OCI-LY7 (cell line): ENCODE results near the gene CABP4. TPM values are rescaled to one million over a fixed set of nuclear protein-coding genes. Genes with fewer than 3 reads are reported as not detected.
A peak's percentile ranks its signal among the peaks of the same experiment; 100 is the strongest.

Source experiments
- BruUV-seq: library from RNA; stranded (reverse); fragments of 400-500 nt; replicated peaks from 2 replicates; lab custom pipeline; 2021; lab: Mats Ljungman, UMichigan
- CTCF ChIA-PET: fragments of 300-600 bp; sonication (Branson Sonifier 250); formaldehyde crosslinking; loops from one replicate; lab custom pipeline; 2022; ENCODE audit warnings: antibody characterized with exemption; ENCODE audit not compliant: unreplicated experiment; lab: Charles Lee
- POLR2A ChIA-PET: fragments of 300-600 bp; sonication (Branson Sonifier 250); formaldehyde crosslinking; loops from one replicate; lab custom pipeline; 2022; ENCODE audit warnings: antibody characterized with exemption; lab: Charles Lee
- DNase-seq: peaks from one replicate; pipeline ENCODE4 v3.0.0-alpha.2; 2015; ENCODE audit warnings: low spot score
- H2AFZ ChIP-seq: fragments of 200-600 bp; sonication (generic), shearing (Covaris generic); 2 replicates; pipeline ENCODE4 v1.6.1; 2014; ENCODE audit warnings: mild to moderate bottlenecking, antibody characterized with exemption, low read length, moderate library complexity
- H3K27ac ChIP-seq: fragments of 200-600 bp; sonication (generic); 2 replicates; pipeline ENCODE4 v1.5.1; 2014; ENCODE audit warnings: mixed run types, low read depth, mild to moderate bottlenecking, moderate library complexity, low read length, inconsistent platforms; ENCODE audit not compliant: poor library complexity, severe bottlenecking
- H3K36me3 ChIP-seq: fragments of 200-600 bp; sonication (generic); 2 replicates; pipeline ENCODE4 v1.6.1; 2014; ENCODE audit warnings: mild to moderate bottlenecking, antibody characterized with exemption, low read length, moderate library complexity, mixed read lengths; ENCODE audit not compliant: insufficient read depth
- H3K4me1 ChIP-seq: fragments of 200-600 bp; sonication (generic); 2 replicates; pipeline ENCODE4 v1.5.1; 2014; ENCODE audit warnings: mild to moderate bottlenecking, low read length; ENCODE audit not compliant: insufficient read depth, poor library complexity, severe bottlenecking
- H3K4me2 ChIP-seq: fragments of 200-600 bp; sonication (generic); 2 replicates; pipeline ENCODE4 v1.6.1; 2014; ENCODE audit warnings: mild to moderate bottlenecking, low read length
- H3K4me3 ChIP-seq: fragments of 200-600 bp; sonication (generic); 2 replicates; pipeline ENCODE4 v1.5.1; 2014; ENCODE audit warnings: mild to moderate bottlenecking, low read depth, low read length; ENCODE audit not compliant: poor library complexity, severe bottlenecking
- H3K79me2 ChIP-seq: fragments of 200-600 bp; sonication (generic); 2 replicates; pipeline ENCODE4 v1.6.1; 2016; ENCODE audit warnings: low read depth, mild to moderate bottlenecking, low read length, moderate library complexity, mixed read lengths; ENCODE audit not compliant: insufficient read depth
- H3K9me2 ChIP-seq: fragments of 200-600 bp; sonication (generic); 2 replicates; pipeline ENCODE4 v1.6.1; 2016; ENCODE audit warnings: mild to moderate bottlenecking, low read length, mixed read lengths; ENCODE audit not compliant: insufficient read depth
- H3K9me3 ChIP-seq: fragments of 200-600 bp; sonication (generic); 2 replicates; pipeline ENCODE4 v1.6.1; 2014; ENCODE audit warnings: mild to moderate bottlenecking, mixed run types, low read length, mixed read lengths
- H4K20me1 ChIP-seq: fragments of 200-600 bp; sonication (generic); 2 replicates; pipeline ENCODE4 v1.6.1; 2014; ENCODE audit warnings: mild to moderate bottlenecking, antibody characterized with exemption, low read length, moderate library complexity, mixed read lengths; ENCODE audit not compliant: insufficient read depth
- EZH2phosphoT487 ChIP-seq: fragments of 200-600 bp; sonication (generic); IDR thresholded peaks from 2 replicates; pipeline ENCODE4 v1.6.1; 2018; ENCODE audit warnings: low read depth, borderline replicate concordance, mild to moderate bottlenecking, mixed run types, antibody characterized with exemption, low read length, moderate library complexity, mixed read lengths
- intact Hi-C: fragments of 100-400 bp; cut with micrococcal nuclease; formaldehyde crosslinking; loops from one replicate; pipeline ENCODE4 v1.10.0; 2022; ENCODE audit not compliant: unreplicated experiment
- microRNA-seq: library from miRNA; unstranded; fragments of <30 nt; microRNA quantifications from one replicate; pipeline ENCODE4 v1.2.0, GENCODE V29; 2022; ENCODE audit warnings: borderline replicate concordance
- small RNA-seq: library from RNA; depleted of rRNA; stranded (forward); fragments of <200 nt; gene quantifications from one replicate; pipeline ENCODE3, GENCODE V24; 2014
- total RNA-seq, 2 experiments: library from RNA; depleted of rRNA in 1 of 2; stranded (reverse); fragments of >200 nt in 1 of 2; shearing (Covaris generic) in 1 of 2; gene quantifications; 2 replicates each; pipeline ENCODE4 v1.2.3, GENCODE V29; 2014 to 2022
- TF ChIP-seq, protein P1 (sequence below): fragments of 200-600 bp; sonication (generic); conservative IDR thresholded peaks from 2 replicates; pipeline ENCODE4 v1.5.1; 2014; ENCODE audit warnings: mild to moderate bottlenecking, antibody characterized with exemption, low read length, moderate library complexity, mixed read lengths

CABP4 gene
- total RNA-seq, 2 experiments from 2014 or later, result 3.0 to 11.5 TPM

- Histone ChIP-seq H3K4me1 (peaks cover 35% of the 10 kb centered on the region), H3K4me2 (peak overlapping the region; percentile 84), H3K36me3 (peaks cover 9% of the 10 kb centered on the region; the same call in 1 of the 2 replicates), H4K20me1 (0 out of 2 replicates have a peak, but pooled peaks cover 9% of the 10 kb centered on the region), H3K9me2 (no peaks in the 10 kb centered on the region), H3K79me2 (peaks cover 19% of the 10 kb centered on the region), H2AFZ (peak overlapping the region; percentile 85), H3K27ac (peak overlapping the region; percentile 70), H3K9me3 (no peaks in the 10 kb centered on the region), H3K4me3 (peak overlapping the region; percentile 88)
- ChIA-PET CTCF (no interaction called here), POLR2A (interaction anchor here (0.6 kb wide), 1 partner anchor 296 kb away, joined by 3 read pairs; no protein-coding TSS in a partner anchor)
- intact Hi-C loops, result loop anchor here (5.0 kb wide), 4 partner anchors 86 to 241 kb away; partner anchors contain the start of genes GRK2 and POLD4
- no TSS peak for BruUV-seq
- peak; percentile 99 for DNase-seq
- TF ChIP-seq, protein P1, sequence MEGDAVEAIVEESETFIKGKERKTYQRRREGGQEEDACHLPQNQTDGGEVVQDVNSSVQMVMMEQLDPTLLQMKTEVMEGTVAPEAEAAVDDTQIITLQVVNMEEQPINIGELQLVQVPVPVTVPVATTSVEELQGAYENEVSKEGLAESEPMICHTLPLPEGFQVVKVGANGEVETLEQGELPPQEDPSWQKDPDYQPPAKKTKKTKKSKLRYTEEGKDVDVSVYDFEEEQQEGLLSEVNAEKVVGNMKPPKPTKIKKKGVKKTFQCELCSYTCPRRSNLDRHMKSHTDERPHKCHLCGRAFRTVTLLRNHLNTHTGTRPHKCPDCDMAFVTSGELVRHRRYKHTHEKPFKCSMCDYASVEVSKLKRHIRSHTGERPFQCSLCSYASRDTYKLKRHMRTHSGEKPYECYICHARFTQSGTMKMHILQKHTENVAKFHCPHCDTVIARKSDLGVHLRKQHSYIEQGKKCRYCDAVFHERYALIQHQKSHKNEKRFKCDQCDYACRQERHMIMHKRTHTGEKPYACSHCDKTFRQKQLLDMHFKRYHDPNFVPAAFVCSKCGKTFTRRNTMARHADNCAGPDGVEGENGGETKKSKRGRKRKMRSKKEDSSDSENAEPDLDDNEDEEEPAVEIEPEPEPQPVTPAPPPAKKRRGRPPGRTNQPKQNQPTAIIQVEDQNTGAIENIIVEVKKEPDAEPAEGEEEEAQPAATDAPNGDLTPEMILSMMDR, result no peak
- TF ChIP-seq EZH2phosphoT487, result no peak
These were observed 53.5 kb downstream of the CABP4 start for GRCh38 chr11:67508486-67509121.

GRCh38 chr11:67510023-67510345, 54.8 kb downstream of the CABP4 start:
- H3K79me2 ChIP-seq, result peaks cover 15% of the 10 kb centered on the region
- no peak for DNase-seq
- H3K9me2 ChIP-seq, result no peaks in the 10 kb centered on the region
- intact Hi-C loops, result no loop called here
- no peak overlapping the region for H3K4me3 ChIP-seq
- no TSS peak for BruUV-seq
- H3K27ac ChIP-seq, result no peak overlapping the region
- H2AFZ ChIP-seq, result no peak overlapping the region
- CTCF ChIA-PET, result no interaction called here
- H3K36me3 ChIP-seq, result peaks cover 9% of the 10 kb centered on the region; the same call in 1 of the 2 replicates
- no peak for TF ChIP-seq EZH2phosphoT487
- TF ChIP-seq, protein P1, result no peak
- 0 out of 2 replicates have a peak, but pooled peaks cover 9% of the 10 kb centered on the region for H4K20me1 ChIP-seq
- no peak overlapping the region for H3K4me2 ChIP-seq
- POLR2A ChIA-PET, result no interaction called here
- no peaks in the 10 kb centered on the region for H3K9me3 ChIP-seq
- H3K4me1 ChIP-seq, result peaks cover 29% of the 10 kb centered on the region

Small RNA genes lying within 50 kb of the gene (microRNA-seq; reads per million reads assigned to microRNA genes)
- gene MIR6752, result not detected

Small RNA genes lying within 50 kb of the gene (small RNA-seq; reads per million reads assigned to genes)
- gene MIR6752, result not detected

Other genes starting within 250 kb of the CABP4 start
- gene GRK2, start 188.9 kb upstream of the CABP4 start, total RNA-seq (2014; rRNA removed; shearing (Covaris generic)), result 379 and 397 TPM in 2 replicates
- 280 and 373 TPM in 2 replicates for gene GRK2, start 188.9 kb upstream of the CABP4 start, total RNA-seq (2022)
- gene ANKRD13D, start 166.1 kb upstream of the CABP4 start, total RNA-seq (2014; rRNA removed; shearing (Covaris generic)), result 101 and 136 TPM in 2 replicates
- 119 and 136 TPM in 2 replicates for gene ANKRD13D, start 166.1 kb upstream of the CABP4 start, total RNA-seq (2022)
- 8.4 and 9.2 TPM in 2 replicates for gene SSH3, start 151.8 kb upstream of the CABP4 start, total RNA-seq (2014; rRNA removed; shearing (Covaris generic))
- gene SSH3, start 151.8 kb upstream of the CABP4 start, total RNA-seq (2022), result 18.5 and 22.0 TPM in 2 replicates
- 146 and 153 TPM in 2 replicates for gene POLD4, start 101.8 kb upstream of the CABP4 start, total RNA-seq (2014; rRNA removed; shearing (Covaris generic))
- 160 and 171 TPM in 2 replicates for gene POLD4, start 101.8 kb upstream of the CABP4 start, total RNA-seq (2022)
- 0.35 and 0.67 TPM in 2 replicates for gene CLCF1, start 81.8 kb upstream of the CABP4 start, total RNA-seq (2014; rRNA removed; shearing (Covaris generic))
- gene CLCF1, start 81.8 kb upstream of the CABP4 start, total RNA-seq (2022), result 0.34 TPM in 1 of 2 replicates, not detected in the other
- 30.1 and 51.0 TPM in 2 replicates for gene RAD9A, start 63.4 kb upstream of the CABP4 start, total RNA-seq (2014; rRNA removed; shearing (Covaris generic))
- gene RAD9A, start 63.4 kb upstream of the CABP4 start, total RNA-seq (2022), result 62.2 and 71.1 TPM in 2 replicates
- gene PPP1CA, start 53.5 kb upstream of the CABP4 start, total RNA-seq (2014; rRNA removed; shearing (Covaris generic)), result 248 and 311 TPM in 2 replicates
- gene PPP1CA, start 53.5 kb upstream of the CABP4 start, total RNA-seq (2022), result 210 and 219 TPM in 2 replicates
- gene TBC1D10C, start 51.3 kb upstream of the CABP4 start, total RNA-seq (2014; rRNA removed; shearing (Covaris generic)), result 105 and 124 TPM in 2 replicates
- gene TBC1D10C, start 51.3 kb upstream of the CABP4 start, total RNA-seq (2022), result 108 and 117 TPM in 2 replicates
- gene CARNS1, start 39.7 kb upstream of the CABP4 start, total RNA-seq (2014; rRNA removed; shearing (Covaris generic)), result 0.06 and 0.15 TPM in 2 replicates
- 0.21 and 0.41 TPM in 2 replicates for gene CARNS1, start 39.7 kb upstream of the CABP4 start, total RNA-seq (2022)
- 51.1 and 69.4 TPM in 2 replicates for gene RPS6KB2, start 26.9 kb upstream of the CABP4 start, total RNA-seq (2014; rRNA removed; shearing (Covaris generic))
- gene RPS6KB2, start 26.9 kb upstream of the CABP4 start, total RNA-seq (2022), result 48.3 and 54.9 TPM in 2 replicates
- gene PTPRCAP, start 17.7 kb upstream of the CABP4 start, total RNA-seq (2014; rRNA removed; shearing (Covaris generic)), result 175 and 212 TPM in 2 replicates
- 101 and 129 TPM in 2 replicates for gene PTPRCAP, start 17.7 kb upstream of the CABP4 start, total RNA-seq (2022)
- gene CORO1B, start 11.9 kb upstream of the CABP4 start, total RNA-seq (2014; rRNA removed; shearing (Covaris generic)), result 48.0 and 55.3 TPM in 2 replicates
- 85.3 and 87.4 TPM in 2 replicates for gene CORO1B, start 11.9 kb upstream of the CABP4 start, total RNA-seq (2022)
- gene GPR152, start 2.6 kb upstream of the CABP4 start, total RNA-seq (2014; rRNA removed; shearing (Covaris generic)), result not detected in 2 replicates
- gene GPR152, start 2.6 kb upstream of the CABP4 start, total RNA-seq (2022), result not detected in 2 replicates
- 26.8 and 38.8 TPM in 2 replicates for gene TMEM134, start 13.9 kb downstream of the CABP4 start, total RNA-seq (2014; rRNA removed; shearing (Covaris generic))
- gene TMEM134, start 13.9 kb downstream of the CABP4 start, total RNA-seq (2022), result 76.9 and 86.9 TPM in 2 replicates
- 123 and 125 TPM in 2 replicates for gene AIP, start 27.7 kb downstream of the CABP4 start, total RNA-seq (2014; rRNA removed; shearing (Covaris generic))
- gene AIP, start 27.7 kb downstream of the CABP4 start, total RNA-seq (2022), result 112 and 116 TPM in 2 replicates
- 37.2 and 43.5 TPM in 2 replicates for gene PITPNM1, start 50.0 kb downstream of the CABP4 start, total RNA-seq (2014; rRNA removed; shearing (Covaris generic))
- 45.6 and 51.3 TPM in 2 replicates for gene PITPNM1, start 50.0 kb downstream of the CABP4 start, total RNA-seq (2022)
- gene CDK2AP2, start 52.8 kb downstream of the CABP4 start, total RNA-seq (2014; rRNA removed; shearing (Covaris generic)), result 57.0 and 71.5 TPM in 2 replicates
- 83.9 and 90.2 TPM in 2 replicates for gene CDK2AP2, start 52.8 kb downstream of the CABP4 start, total RNA-seq (2022)
- gene CABP2, start 68.1 kb downstream of the CABP4 start, total RNA-seq (2014; rRNA removed; shearing (Covaris generic)), result not detected in 2 replicates
- gene CABP2, start 68.1 kb downstream of the CABP4 start, total RNA-seq (2022), result not detected in 2 replicates
- gene GSTP1, start 128.5 kb downstream of the CABP4 start, total RNA-seq (2014; rRNA removed; shearing (Covaris generic)), result 1,251 and 1,604 TPM in 2 replicates
- 1,017 and 1,139 TPM in 2 replicates for gene GSTP1, start 128.5 kb downstream of the CABP4 start, total RNA-seq (2022)
- 257 and 283 TPM in 2 replicates for gene NDUFV1, start 151.6 kb downstream of the CABP4 start, total RNA-seq (2014; rRNA removed; shearing (Covaris generic))
- 294 and 335 TPM in 2 replicates for gene NDUFV1, start 151.6 kb downstream of the CABP4 start, total RNA-seq (2022)
- 14.4 and 20.4 TPM in 2 replicates for gene NUDT8, start 174.6 kb downstream of the CABP4 start, total RNA-seq (2014; rRNA removed; shearing (Covaris generic))
- gene NUDT8, start 174.6 kb downstream of the CABP4 start, total RNA-seq (2022), result 31.7 and 35.4 TPM in 2 replicates
- 2.4 and 4.3 TPM in 2 replicates for gene TBX10, start 184.4 kb downstream of the CABP4 start, total RNA-seq (2014; rRNA removed; shearing (Covaris generic))
- 5.3 and 5.7 TPM in 2 replicates for gene TBX10, start 184.4 kb downstream of the CABP4 start, total RNA-seq (2022)
- gene ACY3, start 195.4 kb downstream of the CABP4 start, total RNA-seq (2014; rRNA removed; shearing (Covaris generic)), result 17.1 and 25.6 TPM in 2 replicates
- 45.1 and 54.4 TPM in 2 replicates for gene ACY3, start 195.4 kb downstream of the CABP4 start, total RNA-seq (2022)
- gene ALDH3B2, start 219.3 kb downstream of the CABP4 start, total RNA-seq (2014; rRNA removed; shearing (Covaris generic)), result 1.5 and 2.9 TPM in 2 replicates
- 8.0 and 8.3 TPM in 2 replicates for gene ALDH3B2, start 219.3 kb downstream of the CABP4 start, total RNA-seq (2022)